Stimulated activated CD8-positive, alpha-beta memory T cell treated with anti-CD3 and anti-CD28 coated beads, Interleukin-15, amount 100 ng/mL, for 24 hours (primary cell): ENCODE data around the gene EGF.
"Not testable (repeated sequence)": the region's sequence is repeated elsewhere in the genome, so short reads cannot be mapped to it uniquely, and the experiment has no call there.

Source experiments
- DNase-seq: peaks from one replicate; pipeline ENCODE4 v3.0.0-alpha.2; 2020; ENCODE audit warnings: low read depth

The EGF gene

GRCh38 chr4:109912706-109913595 lies at the start of gene EGF:
Gene EGF, plus strand, starts transcription at chr4:109912883. Its CDS starts 453 bp downstream, at chr4:109913336.
- DNase-seq: no peak

- no peak for DNase-seq
Observed at GRCh38 chr4:109864134-109864533, 48.5 kb upstream of the EGF start.

- no peak for DNase-seq
Observed at GRCh38 chr4:109870061-109870460, 42.6 kb upstream of the EGF start.

- no peak for DNase-seq
Observed at GRCh38 chr4:109872065-109872464, 40.6 kb upstream of the EGF start.

- no peak for DNase-seq
Observed at GRCh38 chr4:109872950-109873656, 39.6 kb upstream of the EGF start.

- DNase-seq: no peak
Observed at GRCh38 chr4:109873791-109874514, 38.7 kb upstream of the EGF start.

GRCh38 chr4:109875106-109875505 lies 37.6 kb upstream of the EGF start:
- DNase-seq: no peak

GRCh38 chr4:109875553-109875952 lies 37.1 kb upstream of the EGF start:
- not testable (repeated sequence) for DNase-seq

GRCh38 chr4:109876634-109877265 lies 35.9 kb upstream of the EGF start:
- no peak for DNase-seq

GRCh38 chr4:109877400-109877799 lies 35.3 kb upstream of the EGF start:
- no peak for DNase-seq

- no peak for DNase-seq
Observed at GRCh38 chr4:109878355-109878754, 34.3 kb upstream of the EGF start.

- no peak for DNase-seq
Observed at GRCh38 chr4:109879081-109879480, 33.6 kb upstream of the EGF start.

- DNase-seq: no peak
Observed at GRCh38 chr4:109879636-109880314, 32.9 kb upstream of the EGF start.

- no peak for DNase-seq
Observed at GRCh38 chr4:109886303-109886702, 26.4 kb upstream of the EGF start.

- no peak for DNase-seq
Observed at GRCh38 chr4:109887071-109887470, 25.6 kb upstream of the EGF start.

GRCh38 chr4:109890076-109890475 lies 22.6 kb upstream of the EGF start:
- DNase-seq: no peak

GRCh38 chr4:109902559-109903251 lies 10.0 kb upstream of the EGF start:
- DNase-seq: no peak

- no peak for DNase-seq
Observed at GRCh38 chr4:109908731-109909130, 4.0 kb upstream of the EGF start.

GRCh38 chr4:109910256-109910655 lies 2.4 kb upstream of the EGF start:
- no peak for DNase-seq

GRCh38 chr4:109913596-109914241 lies 1.0 kb downstream of the EGF start:
- DNase-seq: no peak
